Measurements from ENCODE around the gene IL7R. TPM values are rescaled to one million over a fixed set of nuclear protein-coding genes. Genes with fewer than 3 reads are reported as not detected.
A peak's percentile ranks its signal among the peaks of the same experiment; 100 is the strongest.

Gene IL7R
- polyA plus RNA-seq, 2 of the 4 experiments (the other 2 are of a cell fraction) = 0.13 to 0.18 TPM

DNA sequence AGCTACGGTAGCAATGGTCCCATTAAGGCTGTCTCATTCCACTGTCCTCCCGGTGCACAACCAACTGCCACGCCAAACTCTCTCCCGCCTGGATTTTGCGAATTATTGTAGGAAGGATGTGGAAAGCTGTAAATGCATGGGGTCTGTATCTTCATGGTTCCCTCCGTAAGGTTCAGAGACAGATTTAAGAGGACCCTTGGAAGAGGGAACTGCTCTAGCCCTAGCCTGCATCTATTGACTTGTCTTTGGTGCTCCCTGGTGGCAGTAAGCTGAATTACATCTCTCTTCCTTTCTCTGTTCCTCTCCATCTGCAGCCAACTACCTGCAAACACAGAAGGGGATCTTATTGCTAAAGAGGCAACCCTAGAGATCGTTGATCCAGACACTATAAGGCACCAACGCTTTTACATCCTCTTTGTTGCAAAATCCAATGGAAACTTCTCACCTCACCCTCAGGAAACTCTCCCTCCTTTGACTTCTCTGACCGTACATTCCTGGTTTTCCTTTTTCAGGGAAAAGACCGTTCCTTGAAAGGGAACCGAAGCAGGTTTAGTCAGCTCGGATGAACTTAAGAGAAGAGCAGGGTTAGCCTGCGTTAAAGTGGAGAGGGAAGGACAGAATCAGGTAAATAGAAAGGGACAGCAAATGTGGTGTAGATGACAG lies 69.8 kb downstream of the IL7R start:
- ATAC-seq = peak; percentile 75 to 87; a peak in 5 of 6 replicates
- FAIRE-seq = no peak
- H3K27ac ChIP-seq = no peak overlapping the region
- ChIA-PET POLR2A (no interaction called here), CTCF (interaction anchor here (0.6 to 4.9 kb wide), 41 partner anchors 8 to 864 kb away, joined by 3 to 79 read pairs (median 4); partner anchors contain the start of gene CAPSL)
- no peaks in the 10 kb centered on the region for H3K4me1 ChIP-seq
- TF ChIP-seq, protein P1, sequence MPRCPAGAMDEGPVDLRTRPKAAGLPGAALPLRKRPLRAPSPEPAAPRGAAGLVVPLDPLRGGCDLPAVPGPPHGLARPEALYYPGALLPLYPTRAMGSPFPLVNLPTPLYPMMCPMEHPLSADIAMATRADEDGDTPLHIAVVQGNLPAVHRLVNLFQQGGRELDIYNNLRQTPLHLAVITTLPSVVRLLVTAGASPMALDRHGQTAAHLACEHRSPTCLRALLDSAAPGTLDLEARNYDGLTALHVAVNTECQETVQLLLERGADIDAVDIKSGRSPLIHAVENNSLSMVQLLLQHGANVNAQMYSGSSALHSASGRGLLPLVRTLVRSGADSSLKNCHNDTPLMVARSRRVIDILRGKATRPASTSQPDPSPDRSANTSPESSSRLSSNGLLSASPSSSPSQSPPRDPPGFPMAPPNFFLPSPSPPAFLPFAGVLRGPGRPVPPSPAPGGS (IDR thresholded peaks at IDR 0.05) = no peak
- TF ChIP-seq HOXA7 (CRISPR knock-in tag; IDR thresholded peaks at IDR 0.05) (no peak), MAX (IDR thresholded peaks at IDR 0.05) (no peak), SMC3 (IDR thresholded peaks at IDR 0.05) (peak; percentile 68), HOXB5 (CRISPR knock-in tag; IDR thresholded peaks at IDR 0.05) (no peak), USF2 (IDR thresholded peaks at IDR 0.05) (no peak), ZNF302 (CRISPR knock-in tag; IDR thresholded peaks at IDR 0.05) (no peak), PBX3 (IDR thresholded peaks at IDR 0.05) (no peak), RAD21 (conservative IDR thresholded peaks at IDR 0.05 in 1 of 2, IDR thresholded peaks at IDR 0.05 in 1 of 2) (peak; percentile 82 to 86), CBX2 (IDR thresholded peaks at IDR 0.05; ENCODE audit: borderline replicate concordance, low read depth) (no peak), MYC (IDR thresholded peaks at IDR 0.05; ENCODE audit: borderline replicate concordance, low read length) (no peak), ZSCAN20 (CRISPR knock-in tag; IDR thresholded peaks at IDR 0.05) (no peak), CBX8 (IDR thresholded peaks at IDR 0.05) (no peak)
- TF ChIP-seq, protein P2, sequence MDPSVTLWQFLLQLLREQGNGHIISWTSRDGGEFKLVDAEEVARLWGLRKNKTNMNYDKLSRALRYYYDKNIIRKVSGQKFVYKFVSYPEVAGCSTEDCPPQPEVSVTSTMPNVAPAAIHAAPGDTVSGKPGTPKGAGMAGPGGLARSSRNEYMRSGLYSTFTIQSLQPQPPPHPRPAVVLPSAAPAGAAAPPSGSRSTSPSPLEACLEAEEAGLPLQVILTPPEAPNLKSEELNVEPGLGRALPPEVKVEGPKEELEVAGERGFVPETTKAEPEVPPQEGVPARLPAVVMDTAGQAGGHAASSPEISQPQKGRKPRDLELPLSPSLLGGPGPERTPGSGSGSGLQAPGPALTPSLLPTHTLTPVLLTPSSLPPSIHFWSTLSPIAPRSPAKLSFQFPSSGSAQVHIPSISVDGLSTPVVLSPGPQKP (IDR thresholded peaks at IDR 0.05; ENCODE audit: low read depth, low read length) = no peak
- TF ChIP-seq, protein P3, sequence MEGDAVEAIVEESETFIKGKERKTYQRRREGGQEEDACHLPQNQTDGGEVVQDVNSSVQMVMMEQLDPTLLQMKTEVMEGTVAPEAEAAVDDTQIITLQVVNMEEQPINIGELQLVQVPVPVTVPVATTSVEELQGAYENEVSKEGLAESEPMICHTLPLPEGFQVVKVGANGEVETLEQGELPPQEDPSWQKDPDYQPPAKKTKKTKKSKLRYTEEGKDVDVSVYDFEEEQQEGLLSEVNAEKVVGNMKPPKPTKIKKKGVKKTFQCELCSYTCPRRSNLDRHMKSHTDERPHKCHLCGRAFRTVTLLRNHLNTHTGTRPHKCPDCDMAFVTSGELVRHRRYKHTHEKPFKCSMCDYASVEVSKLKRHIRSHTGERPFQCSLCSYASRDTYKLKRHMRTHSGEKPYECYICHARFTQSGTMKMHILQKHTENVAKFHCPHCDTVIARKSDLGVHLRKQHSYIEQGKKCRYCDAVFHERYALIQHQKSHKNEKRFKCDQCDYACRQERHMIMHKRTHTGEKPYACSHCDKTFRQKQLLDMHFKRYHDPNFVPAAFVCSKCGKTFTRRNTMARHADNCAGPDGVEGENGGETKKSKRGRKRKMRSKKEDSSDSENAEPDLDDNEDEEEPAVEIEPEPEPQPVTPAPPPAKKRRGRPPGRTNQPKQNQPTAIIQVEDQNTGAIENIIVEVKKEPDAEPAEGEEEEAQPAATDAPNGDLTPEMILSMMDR (IDR thresholded peaks at IDR 0.05) = peak; percentile 79
- DNase-seq (ENCODE audit: low read depth in 1 of 2, low spot score in 1 of 2) = peak; percentile 43 to 51
- H3K4me2 ChIP-seq = peak overlapping the region; percentile 52
- 19% methylated on average over 12 of the region's 13 CpGs for WGBS (ENCODE audit: missing lambda C conversion rate)
- H3K4me3 ChIP-seq = no peak overlapping the region
- no peaks in the 10 kb centered on the region for H3K9me3 ChIP-seq

Small RNA genes lying within 50 kb of the gene (small RNA-seq; reads per million reads assigned to genes)
- gene AC112204.1 = 0 reads per million in 6 experiments

Other genes starting within 250 kb of the IL7R start
- 6.2 and 8.7 TPM in 2 replicates for gene SPEF2, start 239.0 kb upstream of the IL7R start, polyA plus RNA-seq (2011; rRNA removed)
- 1.9 to 3.2 TPM (median 2.2 TPM) in 3 replicates for gene SPEF2, start 239.0 kb upstream of the IL7R start, polyA plus RNA-seq (2017; fragmentation: RNase III; extraction: RNeasy Plus Mini Kit Qiagen cat#74134 plus additional on column Dnase treatment)
- not detected in 2 replicates for gene CAPSL, start 81.7 kb downstream of the IL7R start, polyA plus RNA-seq (2011; rRNA removed)
- not detected in 3 replicates for gene CAPSL, start 81.7 kb downstream of the IL7R start, polyA plus RNA-seq (2017; fragmentation: RNase III; extraction: RNeasy Plus Mini Kit Qiagen cat#74134 plus additional on column Dnase treatment)
- not detected in 2 replicates for gene UGT3A1, start 134.5 kb downstream of the IL7R start, polyA plus RNA-seq (2011; rRNA removed)
- gene UGT3A1, start 134.5 kb downstream of the IL7R start, polyA plus RNA-seq (2017; fragmentation: RNase III; extraction: RNeasy Plus Mini Kit Qiagen cat#74134 plus additional on column Dnase treatment) = not detected in 3 replicates
- gene UGT3A2, start 210.0 kb downstream of the IL7R start, polyA plus RNA-seq (2011; rRNA removed) = not detected in 2 replicates
- gene UGT3A2, start 210.0 kb downstream of the IL7R start, polyA plus RNA-seq (2017; fragmentation: RNase III; extraction: RNeasy Plus Mini Kit Qiagen cat#74134 plus additional on column Dnase treatment) = not detected in 3 replicates